Mesendoderm (in vitro differentiated cells): Measurements from ENCODE around the gene SGCE.

Experiments used
- DNase-seq: peaks from one replicate; pipeline ENCODE4 v3.0.0; 2013
- H2AK5ac ChIP-seq: 2 replicates; pipeline ENCODE4 v1.6.1; 2013; ENCODE audit warnings: low read length, inconsistent platforms
- H2BK120ac ChIP-seq: 2 replicates; pipeline ENCODE4 v1.6.1; 2013; ENCODE audit warnings: low read depth, mild to moderate bottlenecking, low read length, moderate library complexity, mixed read lengths
- H2BK15ac ChIP-seq: replicated peaks from 2 replicates; pipeline ENCODE4 v1.6.1; 2013; ENCODE audit warnings: low read depth, mild to moderate bottlenecking, moderate library complexity
- H2BK5ac ChIP-seq: 2 replicates; pipeline ENCODE4 v1.6.1; 2013; ENCODE audit warnings: low read length, inconsistent platforms
- H3K18ac ChIP-seq: 2 replicates; pipeline ENCODE4 v1.6.1; 2013; ENCODE audit warnings: mild to moderate bottlenecking, low read length, mixed read lengths
- H3K23ac ChIP-seq: one replicate; pipeline ENCODE4 v1.6.1; 2013; ENCODE audit warnings: low read length
- H3K27ac ChIP-seq: 2 replicates; pipeline ENCODE4 v1.5.1; 2013; ENCODE audit warnings: low read depth, mild to moderate bottlenecking, inconsistent platforms, low read length, moderate library complexity
- H3K27me3 ChIP-seq: 2 replicates; pipeline ENCODE4 v1.6.1; 2013; ENCODE audit warnings: low read length, control low read depth, mild to moderate bottlenecking, inconsistent platforms; ENCODE audit not compliant: insufficient read depth, poor library complexity
- H3K36me3 ChIP-seq: 2 replicates; pipeline ENCODE4 v1.6.1; 2013; ENCODE audit warnings: low read length, inconsistent platforms; ENCODE audit not compliant: control insufficient read depth, insufficient read depth
- H3K4ac ChIP-seq: one replicate; pipeline ENCODE4 v1.6.1; 2013; ENCODE audit warnings: low read depth, mild to moderate bottlenecking, low read length, moderate library complexity
- H3K4me1 ChIP-seq: 2 replicates; pipeline ENCODE4 v1.6.1; 2013; ENCODE audit warnings: low read depth, low read length, inconsistent platforms; ENCODE audit not compliant: control insufficient read depth
- H3K4me2 ChIP-seq: 2 replicates; pipeline ENCODE4 v1.6.1; 2013; ENCODE audit warnings: low read length
- H3K4me3 ChIP-seq: 2 replicates; pipeline ENCODE4 v1.5.1; 2013; ENCODE audit warnings: mild to moderate bottlenecking, low read length
- H3K56ac ChIP-seq: one replicate; pipeline ENCODE4 v1.6.1; 2013; ENCODE audit warnings: low read length
- H3K79me1 ChIP-seq: 2 replicates; pipeline ENCODE4 v1.6.1; 2013; ENCODE audit warnings: low read length, inconsistent platforms
- H3K79me2 ChIP-seq: 2 replicates; pipeline ENCODE4 v1.6.1; 2013; ENCODE audit warnings: mild to moderate bottlenecking, low read length; ENCODE audit not compliant: control insufficient read depth, insufficient read depth
- H3K9ac ChIP-seq: 2 replicates; pipeline ENCODE4 v1.6.1; 2013; ENCODE audit warnings: low read length, inconsistent platforms
- H4K5ac ChIP-seq: one replicate; pipeline ENCODE4 v1.6.1; 2013; ENCODE audit warnings: low read length
- H4K8ac ChIP-seq: one replicate; pipeline ENCODE4 v1.6.1; 2013; ENCODE audit warnings: low read depth, mild to moderate bottlenecking, control low read depth, low read length, moderate library complexity
- WGBS: extraction: QIAGEN DNeasy Blood & Tissue Kit; methylation state at CpG from one replicate; pipeline ENCODE4 v1.1.7; 2013; ENCODE audit warnings: low lambda C conversion rate, missing lambda C conversion rate; ENCODE audit not compliant: insufficient coverage; ENCODE audit errors: extremely low coverage; 5-methylcytosine and 5-hydroxymethylcytosine counted together

SGCE gene

DNA sequence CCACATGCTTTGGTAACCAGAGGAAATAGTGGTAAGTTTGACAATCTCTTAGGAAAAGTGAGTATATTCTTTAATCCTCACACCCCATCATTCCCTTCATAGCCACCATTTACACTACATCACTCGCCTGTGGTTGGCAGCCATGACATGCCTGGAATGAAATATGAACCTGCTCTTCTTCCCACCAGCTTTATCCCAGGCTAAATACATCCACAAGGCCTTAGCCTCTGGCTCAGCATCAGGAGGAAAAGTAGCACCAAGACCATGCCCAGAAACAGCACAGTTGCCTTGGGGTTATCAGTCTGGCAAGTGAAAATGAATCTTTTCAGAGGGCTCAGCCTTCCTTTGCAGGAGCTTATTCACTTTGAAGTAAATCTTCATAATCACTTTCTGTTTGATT lies 40.3 kb downstream of the SGCE start:
- Histone ChIP-seq H3K56ac (no peak overlapping the region), H3K4me1 (no peaks in the 10 kb centered on the region), H3K27ac (no peak overlapping the region), H4K8ac (no peak overlapping the region), H3K9ac (no peak overlapping the region), H3K27me3 (no peaks in the 10 kb centered on the region), H3K18ac (no peak overlapping the region), H3K79me2 (no peaks in the 10 kb centered on the region), H3K4me2 (no peak overlapping the region), H2BK120ac (no peak overlapping the region), H2AK5ac (no peak overlapping the region), H4K5ac (no peak overlapping the region), H3K4ac (no peak overlapping the region), H3K23ac (no peak overlapping the region), H3K36me3 (no peaks in the 10 kb centered on the region), H3K4me3 (no peak overlapping the region), H2BK15ac (no peak overlapping the region), H2BK5ac (no peak overlapping the region), H3K79me1 (no peaks in the 10 kb centered on the region)
- no peak for DNase-seq
- no CpG with 5 or more reads among the region's 1 CpG for WGBS

DNA sequence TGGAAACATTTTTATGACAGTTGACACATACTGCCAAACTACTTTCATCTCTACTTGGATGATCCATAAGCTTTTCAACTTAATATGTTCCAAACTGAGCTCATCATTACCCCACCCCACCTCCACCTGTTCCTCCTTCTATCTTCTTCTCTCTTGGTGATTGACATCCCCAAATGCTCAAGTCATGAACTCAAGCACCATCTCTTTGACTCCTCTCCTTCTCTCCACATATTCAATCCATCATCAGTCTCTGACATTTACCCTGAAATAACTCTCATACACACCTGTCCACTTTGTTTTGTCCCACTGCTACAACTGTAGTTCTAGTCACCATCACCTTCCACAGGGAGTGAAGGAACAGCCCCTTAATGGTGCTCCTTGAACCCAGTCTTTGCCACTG lies 43.3 kb downstream of the SGCE start:
- no peak overlapping the region for H3K23ac ChIP-seq
- DNase-seq, result no peak
- no peaks in the 10 kb centered on the region for H3K36me3 ChIP-seq
- H2BK120ac ChIP-seq, result no peak overlapping the region
- no peak overlapping the region for H4K8ac ChIP-seq
- H3K4me1 ChIP-seq, result no peaks in the 10 kb centered on the region
- no peak overlapping the region for H2AK5ac ChIP-seq
- no peaks in the 10 kb centered on the region for H3K79me2 ChIP-seq
- H3K4me3 ChIP-seq, result no peak overlapping the region
- no peak overlapping the region for H3K9ac ChIP-seq
- no peak overlapping the region for H3K56ac ChIP-seq
- H3K79me1 ChIP-seq, result no peaks in the 10 kb centered on the region
- no peak overlapping the region for H2BK5ac ChIP-seq
- no peak overlapping the region for H3K4me2 ChIP-seq
- no peak overlapping the region for H2BK15ac ChIP-seq
- no peak overlapping the region for H3K4ac ChIP-seq
- H3K27me3 ChIP-seq, result no peaks in the 10 kb centered on the region
- no peak overlapping the region for H4K5ac ChIP-seq
- H3K18ac ChIP-seq, result no peak overlapping the region
- no peak overlapping the region for H3K27ac ChIP-seq

DNA sequence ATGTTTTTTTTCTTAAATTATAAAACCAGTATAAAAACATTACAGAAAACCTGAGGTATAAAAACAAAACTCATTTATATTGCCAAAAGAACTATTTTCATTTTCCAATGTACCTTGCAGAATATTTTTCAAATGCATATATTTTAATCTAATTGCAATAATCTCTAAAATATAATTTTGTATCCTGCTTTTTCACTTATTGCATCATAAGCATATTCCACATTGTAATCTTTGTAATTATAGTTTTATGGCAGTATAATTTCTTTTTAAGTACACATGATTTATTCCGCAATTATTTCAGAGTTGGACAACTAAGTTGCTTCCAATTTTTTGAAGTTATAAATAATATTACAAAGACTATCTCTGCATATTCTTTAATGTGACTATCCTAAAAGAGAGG lies 43.7 kb downstream of the SGCE start:
- H3K79me2 ChIP-seq, result no peaks in the 10 kb centered on the region
- no peaks in the 10 kb centered on the region for H3K27me3 ChIP-seq
- no peaks in the 10 kb centered on the region for H3K36me3 ChIP-seq
- H3K23ac ChIP-seq, result no peak overlapping the region
- H3K79me1 ChIP-seq, result no peaks in the 10 kb centered on the region
- H3K9ac ChIP-seq, result no peak overlapping the region
- no peaks in the 10 kb centered on the region for H3K4me1 ChIP-seq
- no peak overlapping the region for H3K4ac ChIP-seq
- no CpG with 5 or more reads among the region's 1 CpG for WGBS
- no peak for DNase-seq
- no peak overlapping the region for H3K4me2 ChIP-seq
- H4K5ac ChIP-seq, result no peak overlapping the region
- H2AK5ac ChIP-seq, result no peak overlapping the region
- no peak overlapping the region for H2BK120ac ChIP-seq
- H2BK15ac ChIP-seq, result no peak overlapping the region
- no peak overlapping the region for H3K56ac ChIP-seq
- H3K27ac ChIP-seq, result no peak overlapping the region
- H3K18ac ChIP-seq, result no peak overlapping the region
- no peak overlapping the region for H2BK5ac ChIP-seq
- H4K8ac ChIP-seq, result no peak overlapping the region
- H3K4me3 ChIP-seq, result no peak overlapping the region

DNA sequence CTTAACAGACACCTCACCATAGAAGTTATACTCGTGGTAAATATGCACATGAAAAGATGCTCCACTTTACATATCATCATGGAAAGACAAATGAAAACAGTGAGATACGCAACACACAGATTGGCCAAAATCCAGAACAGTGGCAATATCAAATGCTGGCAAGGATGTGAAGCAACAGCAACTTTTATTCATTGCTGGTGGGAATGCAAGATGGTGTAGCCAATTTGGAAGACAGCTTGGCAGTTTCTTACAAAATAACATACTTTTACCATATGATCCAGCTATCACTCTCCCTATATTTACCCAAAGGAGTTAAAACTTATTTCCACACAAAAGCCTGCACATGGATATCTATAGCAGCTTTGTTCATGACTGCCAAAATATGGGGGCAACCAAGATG lies 46.4 kb downstream of the SGCE start:
- Histone ChIP-seq H2AK5ac (no peak overlapping the region), H2BK120ac (no peak overlapping the region), H2BK5ac (no peak overlapping the region), H3K4me2 (no peak overlapping the region), H3K79me2 (no peaks in the 10 kb centered on the region), H3K56ac (no peak overlapping the region), H2BK15ac (no peak overlapping the region), H3K36me3 (no peaks in the 10 kb centered on the region), H3K27me3 (no peaks in the 10 kb centered on the region), H3K23ac (no peak overlapping the region), H4K5ac (no peak overlapping the region), H3K79me1 (no peaks in the 10 kb centered on the region), H3K4me1 (no peaks in the 10 kb centered on the region), H4K8ac (no peak overlapping the region), H3K9ac (no peak overlapping the region), H3K27ac (no peak overlapping the region), H3K4me3 (no peak overlapping the region), H3K4ac (no peak overlapping the region), H3K18ac (no peak overlapping the region)
- no CpG with 5 or more reads among the region's 2 CpGs for WGBS
- no peak for DNase-seq

DNA sequence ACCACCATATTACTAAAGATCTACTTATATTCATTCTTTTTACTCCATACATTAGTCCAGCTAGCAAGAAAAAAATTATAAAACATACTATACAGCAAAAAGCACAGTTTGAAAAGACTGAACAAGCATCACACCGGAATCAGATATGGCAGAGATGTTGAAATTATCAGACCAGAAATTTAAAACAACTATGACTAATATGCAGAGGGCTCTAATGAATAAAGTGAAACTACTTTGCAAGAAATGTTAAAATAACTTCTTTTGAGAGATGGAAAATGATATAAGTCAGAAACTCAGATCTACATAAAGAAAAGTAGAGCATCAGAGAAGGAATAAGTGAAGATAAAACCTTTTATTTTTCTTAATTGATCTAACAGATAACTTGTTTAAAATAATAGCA lies 50.9 kb downstream of the SGCE start:
- Histone ChIP-seq H3K56ac (no peak overlapping the region), H3K4me2 (no peak overlapping the region), H3K36me3 (no peaks in the 10 kb centered on the region), H3K27ac (no peak overlapping the region), H4K8ac (no peak overlapping the region), H2AK5ac (no peak overlapping the region), H3K9ac (no peak overlapping the region), H3K18ac (no peak overlapping the region), H3K4ac (no peak overlapping the region), H3K79me2 (no peaks in the 10 kb centered on the region), H3K27me3 (no peaks in the 10 kb centered on the region), H4K5ac (no peak overlapping the region), H3K4me3 (no peak overlapping the region), H3K23ac (no peak overlapping the region), H3K79me1 (no peaks in the 10 kb centered on the region), H2BK5ac (no peak overlapping the region), H2BK120ac (no peak overlapping the region), H2BK15ac (no peak overlapping the region), H3K4me1 (no peaks in the 10 kb centered on the region)
- WGBS, result no CpG with 5 or more reads among the region's 1 CpG
- DNase-seq, result no peak

DNA sequence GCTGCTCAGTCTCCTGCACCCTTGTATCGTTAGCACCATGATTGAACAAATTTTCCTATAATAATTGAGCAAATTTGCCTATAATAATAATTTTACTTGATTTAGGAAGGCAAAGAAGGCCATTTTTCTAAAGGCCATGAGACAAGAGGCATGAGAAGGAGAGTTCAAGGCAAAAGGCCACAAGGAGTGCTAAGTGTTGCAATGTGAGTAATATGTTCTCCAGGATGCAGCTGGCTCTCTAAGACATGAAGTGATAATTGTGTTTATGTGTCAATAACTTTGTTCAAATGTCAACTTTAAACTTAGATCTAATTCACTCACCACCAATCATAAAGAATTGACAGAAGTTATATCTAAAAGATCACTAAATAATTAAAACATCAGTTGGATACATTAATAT lies 53.8 kb downstream of the SGCE start:
- Histone ChIP-seq H3K79me1 (no peaks in the 10 kb centered on the region), H3K4me1 (no peaks in the 10 kb centered on the region), H3K27ac (no peak overlapping the region), H2AK5ac (no peak overlapping the region), H2BK5ac (no peak overlapping the region), H3K79me2 (no peaks in the 10 kb centered on the region), H2BK120ac (no peak overlapping the region), H3K18ac (no peak overlapping the region), H3K36me3 (no peaks in the 10 kb centered on the region), H3K23ac (no peak overlapping the region), H2BK15ac (no peak overlapping the region), H3K4me2 (no peak overlapping the region), H3K4ac (no peak overlapping the region), H3K56ac (no peak overlapping the region), H3K9ac (no peak overlapping the region), H3K4me3 (no peak overlapping the region), H4K8ac (no peak overlapping the region), H4K5ac (no peak overlapping the region), H3K27me3 (no peaks in the 10 kb centered on the region)
- no peak for DNase-seq
- no CpG with 5 or more reads among the region's 1 CpG for WGBS
